Endothelial cell of umbilical vein (primary cell): ENCODE data around the gene USP8. TPM values are rescaled to one million over a fixed set of nuclear protein-coding genes. Genes with fewer than 3 reads are reported as not detected.
"Not testable (repeated sequence)": the region's sequence is repeated elsewhere in the genome, so short reads cannot be mapped to it uniquely, and the experiment has no call there.

ENCODE experiments used
- BruUV-seq: library from RNA; stranded (reverse); fragments of 400-500 nt; replicated peaks from 2 replicates; lab custom pipeline; 2021; lab: Mats Ljungman, UMichigan
- CTCF ChIA-PET: fragments of 300-600, 350-600 bp; sonication (Branson Sonifier 250); formaldehyde crosslinking; loops from one replicate; lab custom pipeline; 2021; ENCODE audit warnings: antibody characterized with exemption, inconsistent platforms; lab: Charles Lee
- POLR2A ChIA-PET: fragments of 300-600, 350-600 bp; sonication (Branson Sonifier 250); formaldehyde crosslinking; loops from one replicate; lab custom pipeline; 2021; ENCODE audit warnings: antibody characterized with exemption, inconsistent platforms; lab: Charles Lee
- DNase-seq: peaks from one replicate; pipeline ENCODE4 v3.0.0-alpha.2; 2011; ENCODE audit warnings: low read depth, low spot score
- FAIRE-seq: peaks from 2 replicates; lab custom pipeline; 2011; peaks lifted over from hg19 to GRCh38; lab: Jason Lieb, UNC
- H2AFZ ChIP-seq: 2 replicates; pipeline ENCODE4 v1.6.0; 2012; ENCODE audit warnings: low read depth, low read length, control low read depth, inconsistent platforms
- H3K27ac ChIP-seq: 2 replicates; pipeline ENCODE4 v1.5.1; 2011; ENCODE audit warnings: low read depth, mild to moderate bottlenecking, control low read depth, low read length, moderate library complexity; ENCODE audit not compliant: insufficient read depth
- H3K27me3 ChIP-seq, 2 experiments: 2 replicates each; pipeline versions ENCODE4 v1.6.0 to v1.6.1; 2011; ENCODE audit warnings: low read length in 2 of 2, mixed read lengths in 1 of 2; ENCODE audit not compliant: control insufficient read depth in 2 of 2, insufficient read depth in 2 of 2
- H3K36me3 ChIP-seq, 2 experiments: 2 replicates in 1 of 2; 3 replicates in 1 of 2; pipeline ENCODE4 v1.5.1; 2011; ENCODE audit warnings: low read length in 2 of 2, mild to moderate bottlenecking in 1 of 2, moderate library complexity in 1 of 2; ENCODE audit not compliant: control insufficient read depth in 2 of 2, insufficient read depth in 2 of 2; ENCODE audit errors: extremely low read depth in 1 of 2
- H3K4me1 ChIP-seq: 3 replicates; pipeline ENCODE4 v1.5.1; 2011; ENCODE audit warnings: mild to moderate bottlenecking, low read length; ENCODE audit not compliant: control insufficient read depth, insufficient read depth; ENCODE audit errors: extremely low read depth
- H3K4me2 ChIP-seq: 2 replicates; pipeline ENCODE4 v1.6.1; 2011; ENCODE audit warnings: low read length, control low read depth, mixed read lengths; ENCODE audit not compliant: insufficient read depth
- H3K4me3 ChIP-seq, 3 experiments: fragments of 200-600 bp in 1 of 3; sonication (generic), shearing (Covaris generic) in 1 of 3; replicated peaks in 1 of 3; 2 replicates each; pipeline ENCODE4 v1.5.1; 2011 to 2016; ENCODE audit warnings: control low read depth in 3 of 3, low read length in 3 of 3, mild to moderate bottlenecking in 2 of 3, inconsistent platforms in 1 of 3, low read depth in 1 of 3, moderate library complexity in 1 of 3; ENCODE audit not compliant: insufficient read depth in 1 of 3
- H3K79me2 ChIP-seq: 2 replicates; pipeline ENCODE4 v1.6.0; 2012; ENCODE audit warnings: low read length, inconsistent platforms; ENCODE audit not compliant: control insufficient read depth, insufficient read depth
- H3K9ac ChIP-seq: replicated peaks from 2 replicates; pipeline ENCODE3; 2011; ENCODE audit warnings: low read length, control low read depth; ENCODE audit not compliant: insufficient read depth; ENCODE audit errors: extremely low read depth
- H3K9me1 ChIP-seq: replicated peaks from 3 replicates; pipeline ENCODE4 v1.6.0; 2011; ENCODE audit warnings: mild to moderate bottlenecking, low read length; ENCODE audit not compliant: control insufficient read depth, insufficient read depth; ENCODE audit errors: extremely low read depth
- H3K9me3 ChIP-seq: replicated peaks from 2 replicates; pipeline ENCODE4 v1.5.1; 2012; ENCODE audit warnings: low read length, inconsistent platforms; ENCODE audit not compliant: control insufficient read depth, insufficient read depth
- H4K20me1 ChIP-seq: replicated peaks from 2 replicates; pipeline ENCODE3; 2011; ENCODE audit warnings: mild to moderate bottlenecking, low read length; ENCODE audit not compliant: control insufficient read depth, insufficient read depth; ENCODE audit errors: extremely low read depth
- EZH2 ChIP-seq: IDR thresholded peaks from 2 replicates; pipeline ENCODE4 v1.6.1; 2012; ENCODE audit warnings: borderline replicate concordance, low read depth, mild to moderate bottlenecking, moderate library complexity, low read length, inconsistent platforms; ENCODE audit not compliant: severe bottlenecking
- FOS ChIP-seq: IDR thresholded peaks from 2 replicates; pipeline ENCODE4 v1.6.1; 2011; ENCODE audit warnings: mild to moderate bottlenecking, low read length, moderate library complexity, borderline replicate concordance; ENCODE audit not compliant: insufficient read depth
- GATA2 ChIP-seq: IDR thresholded peaks from 2 replicates; pipeline ENCODE4 v1.7.0; 2011; ENCODE audit warnings: low read depth, mild to moderate bottlenecking, moderate library complexity, mixed read lengths, low read length; ENCODE audit not compliant: insufficient read length, insufficient read depth
- JUN ChIP-seq: IDR thresholded peaks from 2 replicates; pipeline ENCODE4 v1.6.1; 2011; ENCODE audit warnings: borderline replicate concordance, low read depth; ENCODE audit not compliant: insufficient read length, insufficient read depth
- MYC ChIP-seq: IDR thresholded peaks from one replicate; pipeline ENCODE4 v1.6.1; 2011; ENCODE audit warnings: mild to moderate bottlenecking, low read depth, low read length
- POLR2A ChIP-seq: IDR thresholded peaks from 2 replicates; pipeline ENCODE4 v1.6.1; 2012; ENCODE audit warnings: low read depth, mild to moderate bottlenecking, control low read depth, low read length
- POLR2AphosphoS5 ChIP-seq: IDR thresholded peaks from 2 replicates; pipeline ENCODE4 v1.6.1; 2012; ENCODE audit warnings: low read depth, mild to moderate bottlenecking, control low read depth, low read length, moderate library complexity; ENCODE audit not compliant: insufficient read depth
- dilution Hi-C: fragments of 300-500 bp; cut with MboI; formaldehyde crosslinking; loops from one replicate; pipeline ENCODE4 v1.15.0; 2019; ENCODE audit warnings: low sequenced_read_pairs; ENCODE audit not compliant: extremely low pct_ligation_motif_present
- intact Hi-C: fragments of 100-400 bp; cut with micrococcal nuclease; formaldehyde crosslinking; loops from one replicate; pipeline ENCODE4 v1.10.0; 2022
- polyA plus RNA-seq, 4 experiments: library from polyadenylated mRNA; depleted of rRNA in 3 of 4; stranded (reverse) in 3 of 4; unstranded in 1 of 4; fragments of >200 nt; gene quantifications; 2 replicates each; pipeline versions ENCODE4 v1.2.1 to v1.2.3, GENCODE V29; 2011 to 2012; ENCODE audit warnings: missing spikeins in 1 of 4
- total RNA-seq: library from RNA; stranded (reverse); gene quantifications from 2 replicates; pipeline ENCODE4 v1.2.3, GENCODE V29; 2021
- TF ChIP-seq, protein P1 (sequence below): IDR thresholded peaks from 2 replicates; pipeline ENCODE4 v1.6.1; 2011; ENCODE audit not compliant: insufficient read depth, insufficient read length

Gene USP8
- total and polyA plus RNA-seq, 2 donors (not counting 3 experiments of a cell fraction or from before 2014, with no cell fraction given): 19.0 to 44.8 TPM

GRCh38 chr15:50378776-50379175, 45.4 kb upstream of the USP8 start:
- no peak overlapping the region for H3K4me2 ChIP-seq
- no peak overlapping the region for H3K4me3 ChIP-seq
- no peak overlapping the region for H3K9ac ChIP-seq
- DNase-seq (no peak), FAIRE-seq (no peak)
- no peaks in the 10 kb centered on the region for H4K20me1 ChIP-seq
- H3K27ac ChIP-seq: no peak overlapping the region
- H3K36me3 ChIP-seq: no peaks in the 10 kb centered on the region
- H3K79me2 ChIP-seq: no peaks in the 10 kb centered on the region
- intact Hi-C loops (no loop called here), dilution Hi-C loops (no loop called here)
- no TSS peak for BruUV-seq
- H2AFZ ChIP-seq: no peak overlapping the region
- ChIA-PET POLR2A (no interaction called here), CTCF (no interaction called here)
- no peak for TF ChIP-seq POLR2A
- TF ChIP-seq EZH2: no peak
- no peak for TF ChIP-seq MYC
- TF ChIP-seq GATA2: no peak
- TF ChIP-seq JUN: no peak
- TF ChIP-seq POLR2AphosphoS5: no peak
- TF ChIP-seq, protein P1, sequence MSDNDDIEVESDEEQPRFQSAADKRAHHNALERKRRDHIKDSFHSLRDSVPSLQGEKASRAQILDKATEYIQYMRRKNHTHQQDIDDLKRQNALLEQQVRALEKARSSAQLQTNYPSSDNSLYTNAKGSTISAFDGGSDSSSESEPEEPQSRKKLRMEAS: no peak
- TF ChIP-seq FOS: no peak
- no peaks in the 10 kb centered on the region for H3K9me1 ChIP-seq
- H3K4me1 ChIP-seq: no peaks in the 10 kb centered on the region
- H3K27me3 ChIP-seq: no peaks in the 10 kb centered on the region
- H3K9me3 ChIP-seq: no peaks in the 10 kb centered on the region

- H3K4me1 ChIP-seq, FAIRE-seq, H4K20me1 ChIP-seq, H3K9me1 ChIP-seq, H3K27me3 ChIP-seq, BruUV-seq, CTCF ChIA-PET, H3K27ac ChIP-seq, H2AFZ ChIP-seq, dilution Hi-C loops, H3K4me2 ChIP-seq, H3K79me2 ChIP-seq, H3K9me3 ChIP-seq, intact Hi-C loops, POLR2A ChIA-PET, H3K36me3 ChIP-seq, H3K9ac ChIP-seq, DNase-seq, H3K4me3 ChIP-seq: not testable (repeated sequence)
These were observed 44.8 kb upstream of the USP8 start for GRCh38 chr15:50379413-50379812.
